IMR-90 (cell line): ENCODE data around the gene NAGLU. TPM values are rescaled to one million over a fixed set of nuclear protein-coding genes. Genes with fewer than 3 reads are reported as not detected.

ENCODE experiments used
- ATAC-seq: fragments of 200-7000 bp; cut with Tn5 transposase; 2 replicates; pipeline ENCODE4 v1.9.1; 2020; ENCODE audit warnings: low read depth, mild to moderate bottlenecking, moderate library complexity
- BruUV-seq: library from RNA; stranded (reverse); fragments of 400-500 nt; replicated peaks from 2 replicates; lab custom pipeline; 2021; lab: Mats Ljungman, UMichigan
- CTCF ChIA-PET: fragments of 300-600 bp; formaldehyde crosslinking; extraction: SDS; loops from one replicate; lab custom pipeline; 2021; ENCODE audit warnings: antibody characterized with exemption; lab: Yijun Ruan, JAX
- POLR2A ChIA-PET: fragments of 300-600 bp; sonication (Branson Sonifier 250); formaldehyde crosslinking; loops from one replicate; lab custom pipeline; 2022; ENCODE audit warnings: antibody characterized with exemption; ENCODE audit not compliant: unreplicated experiment; lab: Charles Lee
- DNase-seq: peaks from one replicate; pipeline ENCODE4 v3.0.0; 2013
- H2AFZ ChIP-seq: replicated peaks from 2 replicates; pipeline ENCODE3; 2013; ENCODE audit warnings: low read length, mild to moderate bottlenecking; ENCODE audit not compliant: poor library complexity
- H2AK5ac ChIP-seq: 2 replicates; pipeline ENCODE4 v1.6.1; 2013; ENCODE audit warnings: low read depth, low read length, inconsistent platforms
- H2AK9ac ChIP-seq: replicated peaks from 2 replicates; pipeline ENCODE3; 2013; ENCODE audit warnings: mild to moderate bottlenecking, low read depth, low read length, moderate library complexity; ENCODE audit not compliant: poor library complexity
- H2BK120ac ChIP-seq: 2 replicates; pipeline ENCODE4 v1.6.1; 2013; ENCODE audit warnings: low read depth, low read length, inconsistent platforms
- H2BK15ac ChIP-seq: 3 replicates; pipeline ENCODE4 v1.6.1; 2013; ENCODE audit warnings: low read depth, low read length, inconsistent platforms
- H2BK20ac ChIP-seq: 2 replicates; pipeline ENCODE4 v1.6.1; 2013; ENCODE audit warnings: low read depth, mild to moderate bottlenecking, inconsistent platforms, low read length, moderate library complexity
- H2BK5ac ChIP-seq: 2 replicates; pipeline ENCODE4 v1.6.1; 2013; ENCODE audit warnings: mild to moderate bottlenecking, low read depth, low read length, inconsistent platforms; ENCODE audit not compliant: poor library complexity, severe bottlenecking
- H3K14ac ChIP-seq: replicated peaks from 2 replicates; pipeline ENCODE4 v1.6.1; 2013; ENCODE audit warnings: low read depth, low read length, inconsistent platforms
- H3K18ac ChIP-seq: 2 replicates; pipeline ENCODE4 v1.6.1; 2013; ENCODE audit warnings: low read depth, low read length, control low read depth
- H3K23ac ChIP-seq: 2 replicates; pipeline ENCODE4 v1.6.1; 2013; ENCODE audit warnings: low read depth, low read length, inconsistent platforms
- H3K27ac ChIP-seq: 2 replicates; pipeline ENCODE4 v1.5.1; 2013; ENCODE audit warnings: mild to moderate bottlenecking, control low read depth, low read length; ENCODE audit not compliant: insufficient read depth
- H3K27me3 ChIP-seq: 2 replicates; pipeline ENCODE4 v1.6.1; 2013; ENCODE audit warnings: low read length; ENCODE audit not compliant: control insufficient read depth, insufficient read depth
- H3K36me3 ChIP-seq: 2 replicates; pipeline ENCODE4 v1.6.1; 2013; ENCODE audit warnings: low read length, mixed read lengths; ENCODE audit not compliant: control insufficient read depth, insufficient read depth
- H3K4ac ChIP-seq: 2 replicates; pipeline ENCODE4 v1.6.1; 2013; ENCODE audit warnings: low read depth, low read length, inconsistent platforms
- H3K4me1 ChIP-seq: 2 replicates; pipeline ENCODE4 v1.6.1; 2013; ENCODE audit warnings: low read length, mixed read lengths; ENCODE audit not compliant: control insufficient read depth, insufficient read depth
- H3K4me2 ChIP-seq: 2 replicates; pipeline ENCODE4 v1.6.1; 2013; ENCODE audit warnings: low read depth, mild to moderate bottlenecking, control low read depth, low read length, moderate library complexity
- H3K4me3 ChIP-seq: 2 replicates; pipeline ENCODE4 v1.5.1; 2013; ENCODE audit warnings: low read depth, mild to moderate bottlenecking, control low read depth, low read length, moderate library complexity; ENCODE audit not compliant: insufficient read depth
- H3K56ac ChIP-seq: 2 replicates; pipeline ENCODE4 v1.6.1; 2013; ENCODE audit warnings: low read length, inconsistent platforms; ENCODE audit not compliant: insufficient read depth; ENCODE audit errors: extremely low read depth
- H3K79me1 ChIP-seq, 2 experiments: 2 replicates each; pipeline ENCODE4 v1.6.1; 2013; ENCODE audit warnings: low read length in 2 of 2, inconsistent platforms in 1 of 2, low read depth in 1 of 2
- H3K9ac ChIP-seq: 2 replicates; pipeline ENCODE4 v1.6.1; 2013; ENCODE audit warnings: low read depth, low read length, control low read depth
- H3K9me1 ChIP-seq: 2 replicates; pipeline ENCODE4 v1.6.1; 2013; ENCODE audit warnings: low read length, inconsistent platforms; ENCODE audit not compliant: insufficient read depth
- H3K9me3 ChIP-seq: 2 replicates; pipeline ENCODE4 v1.6.1; 2013; ENCODE audit warnings: low read length; ENCODE audit not compliant: control insufficient read depth, insufficient read depth
- H4K20me1 ChIP-seq: 2 replicates; pipeline ENCODE4 v1.6.1; 2013; ENCODE audit warnings: low read length, inconsistent platforms; ENCODE audit not compliant: insufficient read depth
- H4K5ac ChIP-seq: 2 replicates; pipeline ENCODE4 v1.6.1; 2013; ENCODE audit warnings: mild to moderate bottlenecking, low read depth, low read length, control low read depth
- H4K8ac ChIP-seq, 2 experiments: 2 replicates each; pipeline ENCODE4 v1.6.1; 2013; ENCODE audit warnings: low read depth in 2 of 2, low read length in 2 of 2, control low read depth in 1 of 2, inconsistent platforms in 1 of 2
- H4K91ac ChIP-seq: 2 replicates; pipeline ENCODE4 v1.6.1; 2013; ENCODE audit warnings: low read depth, low read length, inconsistent platforms; ENCODE audit not compliant: insufficient read depth
- BHLHE40 ChIP-seq: fragments of 150-350 bp; IDR thresholded peaks from 2 replicates; pipeline ENCODE4 v1.6.1; 2016; ENCODE audit warnings: mild to moderate bottlenecking, low read depth, low read length
- ELK1 ChIP-seq: fragments of 150-350 bp; IDR thresholded peaks from 2 replicates; pipeline ENCODE4 v1.6.1; 2016; ENCODE audit warnings: low read depth, mild to moderate bottlenecking, low read length, moderate library complexity, borderline replicate concordance
- MAZ ChIP-seq: IDR thresholded peaks from 2 replicates; pipeline ENCODE4 v1.6.1; 2012; ENCODE audit warnings: low read depth, mild to moderate bottlenecking, low read length, improper control_type of control experiment, moderate library complexity, borderline replicate concordance
- MXI1 ChIP-seq: IDR thresholded peaks from 2 replicates; pipeline ENCODE4 v1.6.1; 2012; ENCODE audit warnings: low read depth, mild to moderate bottlenecking, low read length, moderate library complexity, borderline replicate concordance
- USF2 ChIP-seq: fragments of 150-350 bp; IDR thresholded peaks from 2 replicates; pipeline ENCODE4 v1.6.1; 2017; ENCODE audit warnings: mild to moderate bottlenecking, antibody characterized with exemption, low read length, low read depth
- WGBS, 2 experiments: methylation state at CpG; one replicate each; pipeline versions ENCODE4 v1.1.5 to v1.1.7; 2013; ENCODE audit warnings: missing lambda C conversion rate in 2 of 2; ENCODE audit not compliant: insufficient read length in 1 of 2; ENCODE audit errors: extremely low coverage in 2 of 2; 5-methylcytosine and 5-hydroxymethylcytosine counted together
- dilution Hi-C: fragments of 300-500 bp; cut with HindIII; formaldehyde crosslinking; loops from one replicate; pipeline ENCODE4 v1.14.3; 2018; ENCODE audit warnings: low sequenced_read_pairs; ENCODE audit not compliant: unreplicated experiment
- in situ Hi-C: fragments of 300-500 bp; cut with MboI; formaldehyde crosslinking; loops from 3 replicates; pipeline ENCODE4 v1.14.3; 2019; ENCODE audit warnings: low sequenced_read_pairs, inconsistent platforms, mixed read lengths
- intact Hi-C: fragments of 100-400 bp; cut with micrococcal nuclease; formaldehyde crosslinking; loops from 2 replicates; pipeline ENCODE4 v1.10.0; 2022
- polyA plus RNA-seq, 3 experiments: library from polyadenylated mRNA; depleted of rRNA; stranded (reverse); fragments of >200 nt; gene quantifications; 2 replicates each; pipeline ENCODE4 v1.2.3, GENCODE V29; 2012; ENCODE audit warnings: low replicate concordance in 1 of 3
- total RNA-seq: library from RNA; depleted of rRNA; stranded (reverse); fragments of >200 nt; gene quantifications from 2 replicates; pipeline ENCODE4 v1.2.3, GENCODE V29; 2012

The NAGLU gene
- total and polyA plus RNA-seq, 2 of the 4 experiments (the other 2 are of a cell fraction), result 6.5 to 29.2 TPM

- DNase-seq (no peak), ATAC-seq (no peak)
These were observed 13.1 kb downstream of the NAGLU start for GRCh38 chr17:42548993-42549755.

More at GRCh38 chr17:42548993-42549755, 13.1 kb downstream of the NAGLU start:
- Histone ChIP-seq H2BK120ac (no peak overlapping the region), H2BK15ac (no peak overlapping the region), H3K9me3 (no peaks in the 10 kb centered on the region), H3K18ac (no peak overlapping the region), H3K27me3 (no peaks in the 10 kb centered on the region), H3K14ac (no peak overlapping the region), H4K5ac (no peak overlapping the region), H3K56ac (no peak overlapping the region), H3K36me3 (peaks cover 12% of the 10 kb centered on the region; the same call in 1 of the 2 replicates), H2AFZ (no peak overlapping the region), H2AK5ac (peak overlapping the region; percentile 46; the same call in 1 of the 2 replicates), H2BK20ac (no peak overlapping the region), H3K79me1 (peaks cover 6 to 46% of the 10 kb centered on the region in 2 experiments), H3K4ac (no peak overlapping the region), H2AK9ac (no peak overlapping the region), H3K4me3 (no peak overlapping the region), H3K23ac (peak overlapping the region; percentile 85; the same call in 1 of the 2 replicates), H3K4me2 (no peak overlapping the region), H3K9ac (no peak overlapping the region), H4K91ac (no peak overlapping the region), H4K20me1 (no peaks in the 10 kb centered on the region; the same call in 1 of the 2 replicates), H3K27ac (no peak overlapping the region), H4K8ac (no peak overlapping the region), H3K4me1 (peaks cover 6% of the 10 kb centered on the region), H3K9me1 (peaks cover 4% of the 10 kb centered on the region; the same call in 1 of the 2 replicates), H2BK5ac (no peak overlapping the region)
- dilution Hi-C loops, result no loop called here
- POLR2A ChIA-PET, result no interaction called here
- TF ChIP-seq MXI1 (no peak), BHLHE40 (no peak), MAZ (no peak), ELK1 (no peak), USF2 (no peak)
- CTCF ChIA-PET, result no interaction called here
- BruUV-seq, result no TSS peak
- WGBS, 2 experiments, result 100% methylated on average over 1 of the region's 14 CpGs; no CpG with 5 or more reads in 1 of the 2 experiments
- in situ Hi-C loops, result no loop called here
- intact Hi-C loops, result no loop called here
